CD14-positive monocyte (primary cell): ENCODE results near the gene EREG. TPM values are rescaled to one million over a fixed set of nuclear protein-coding genes. Genes with fewer than 3 reads are reported as not detected.

ENCODE experiments used
- DNase-seq, 3 donors: peaks; one replicate each; pipeline ENCODE4 v3.0.0-alpha.2; 2011 to 2022
- H2AFZ ChIP-seq: 2 replicates; pipeline ENCODE4 v1.6.0; 2012; ENCODE audit warnings: mild to moderate bottlenecking, low read depth, low read length, inconsistent platforms; ENCODE audit not compliant: insufficient read depth, poor library complexity, severe bottlenecking
- H3K27ac ChIP-seq, 2 donors: 1 replicate in 1 of 2; 2 replicates in 1 of 2; pipeline ENCODE4 v1.5.1; 2012 to 2013; ENCODE audit warnings: low read length in 2 of 2, control low read depth in 1 of 2, inconsistent platforms in 1 of 2, low read depth in 1 of 2, mild to moderate bottlenecking in 1 of 2
- H3K27me3 ChIP-seq, 2 donors: one replicate each; pipeline versions ENCODE4 v1.6.0 to v1.6.1; 2011 to 2013; ENCODE audit warnings: low read length in 2 of 2; ENCODE audit not compliant: control insufficient read depth in 2 of 2, insufficient read depth in 2 of 2
- H3K36me3 ChIP-seq, 2 donors: replicated peaks in 1 of 2; 1 replicate in 1 of 2; 2 replicates in 1 of 2; pipeline versions ENCODE4 v1.5.1 to v1.6.1; 2012 to 2013; ENCODE audit warnings: low read length in 2 of 2, control low read depth in 1 of 2, inconsistent platforms in 1 of 2, mild to moderate bottlenecking in 1 of 2; ENCODE audit not compliant: insufficient read depth in 2 of 2, control insufficient read depth in 1 of 2
- H3K4me1 ChIP-seq, 2 donors: 1 replicate in 1 of 2; 2 replicates in 1 of 2; pipeline versions ENCODE4 v1.5.1 to v1.6.1; 2012 to 2013; ENCODE audit warnings: low read length in 2 of 2, control low read depth in 1 of 2, inconsistent platforms in 1 of 2, mild to moderate bottlenecking in 1 of 2, moderate library complexity in 1 of 2; ENCODE audit not compliant: insufficient read depth in 2 of 2, control insufficient read depth in 1 of 2
- H3K4me2 ChIP-seq: replicated peaks from 2 replicates; pipeline ENCODE3; 2012; ENCODE audit warnings: low read length, moderate library complexity, mild to moderate bottlenecking; ENCODE audit not compliant: poor library complexity, severe bottlenecking; ENCODE audit errors: extremely low read depth
- H3K4me3 ChIP-seq, 3 experiments: fragments of 200-600 bp in 1 of 3; sonication (generic) in 1 of 3; replicated peaks in 1 of 3; 1 replicate in 2 of 3; 2 replicates in 1 of 3; pipeline ENCODE4 v1.5.1; 2011 to 2013; ENCODE audit warnings: low read length in 3 of 3, mild to moderate bottlenecking in 3 of 3, control low read depth in 2 of 3, low read depth in 2 of 3, inconsistent platforms in 1 of 3, moderate library complexity in 1 of 3
- H3K79me2 ChIP-seq: 2 replicates; pipeline ENCODE4 v1.6.0; 2012; ENCODE audit warnings: mild to moderate bottlenecking, control low read depth, inconsistent platforms, low read length, moderate library complexity; ENCODE audit not compliant: insufficient read depth
- H3K9ac ChIP-seq: 2 replicates; pipeline ENCODE4 v1.6.0; 2017; ENCODE audit warnings: low read length, mild to moderate bottlenecking; ENCODE audit not compliant: insufficient read depth, poor library complexity, severe bottlenecking
- H3K9me3 ChIP-seq, 2 donors: replicated peaks in 1 of 2; 1 replicate in 1 of 2; 2 replicates in 1 of 2; pipeline versions ENCODE4 v1.5.1 to v1.6.1; 2012 to 2013; ENCODE audit warnings: low read length in 2 of 2, control low read depth in 1 of 2; ENCODE audit not compliant: control insufficient read depth in 1 of 2, insufficient read depth in 1 of 2
- H4K20me1 ChIP-seq: 2 replicates; pipeline ENCODE4 v1.6.0; 2012; ENCODE audit warnings: mild to moderate bottlenecking, low read length, control low read depth, moderate library complexity; ENCODE audit not compliant: insufficient read depth
- H3K27ac Mint-ChIP-seq, 7 donors: one replicate each; pipeline ENCODE4 v1.8.0; 2020; ENCODE audit warnings: mild to moderate bottlenecking in 7 of 7, mixed read lengths in 7 of 7, moderate library complexity in 6 of 7, inconsistent platforms in 2 of 7
- H3K27me3 Mint-ChIP-seq, 3 donors: one replicate each; pipeline ENCODE4 v1.8.0; 2021 to 2022; ENCODE audit warnings: low read depth in 3 of 3, mild to moderate bottlenecking in 3 of 3, mixed read lengths in 3 of 3, moderate library complexity in 3 of 3, inconsistent platforms in 1 of 3
- H3K36me3 Mint-ChIP-seq, 2 donors: one replicate each; pipeline ENCODE4 v1.8.0; 2020; ENCODE audit warnings: mixed read lengths in 2 of 2, inconsistent platforms in 1 of 2, mild to moderate bottlenecking in 1 of 2
- H3K4me1 Mint-ChIP-seq: one replicate; pipeline ENCODE4 v1.8.0; 2020; ENCODE audit warnings: mild to moderate bottlenecking, mixed read lengths
- H3K4me3 Mint-ChIP-seq, 2 donors: one replicate each; pipeline ENCODE4 v1.8.0; 2020; ENCODE audit warnings: mild to moderate bottlenecking in 2 of 2, mixed read lengths in 2 of 2, moderate library complexity in 1 of 2
- H3K9me3 Mint-ChIP-seq, 7 donors: one replicate each; pipeline ENCODE4 v1.8.0; 2020 to 2022; ENCODE audit warnings: mixed read lengths in 7 of 7, mild to moderate bottlenecking in 6 of 7, moderate library complexity in 6 of 7, inconsistent platforms in 2 of 7
- WGBS: methylation state at CpG from one replicate; pipeline ENCODE4 v1.1.5; 2013; ENCODE audit warnings: missing lambda C conversion rate; ENCODE audit not compliant: insufficient coverage; 5-methylcytosine and 5-hydroxymethylcytosine counted together
- intact Hi-C, 2 donors: fragments of 100-400 bp; cut with micrococcal nuclease; formaldehyde crosslinking; loops; one replicate each; pipeline versions ENCODE4 v1.15.0 to v1.15.1; 2023
- polyA plus RNA-seq, 3 donors: library from polyadenylated mRNA; depleted of rRNA in 1 of 3; unstranded in 2 of 3; stranded (reverse) in 1 of 3; fragments of 300-500 nt in 2 of 3; fragments of >200 nt in 1 of 3; fragmentation: Illumina TruSeq in 2 of 3; gene quantifications; 1 replicate in 2 of 3; 2 replicates in 1 of 3; pipeline ENCODE4 v1.2.3, GENCODE V29; 2012 to 2021
- TF ChIP-seq, protein P1 (sequence below): fragments of 200-600 bp; IDR thresholded peaks from one replicate; pipeline ENCODE4 v1.8.0; 2022; ENCODE audit warnings: antibody characterized with exemption, mild to moderate bottlenecking

The EREG gene
- polyA plus RNA-seq, 3 donors: 2.7 to 17.2 (median 8.2) TPM

DNA sequence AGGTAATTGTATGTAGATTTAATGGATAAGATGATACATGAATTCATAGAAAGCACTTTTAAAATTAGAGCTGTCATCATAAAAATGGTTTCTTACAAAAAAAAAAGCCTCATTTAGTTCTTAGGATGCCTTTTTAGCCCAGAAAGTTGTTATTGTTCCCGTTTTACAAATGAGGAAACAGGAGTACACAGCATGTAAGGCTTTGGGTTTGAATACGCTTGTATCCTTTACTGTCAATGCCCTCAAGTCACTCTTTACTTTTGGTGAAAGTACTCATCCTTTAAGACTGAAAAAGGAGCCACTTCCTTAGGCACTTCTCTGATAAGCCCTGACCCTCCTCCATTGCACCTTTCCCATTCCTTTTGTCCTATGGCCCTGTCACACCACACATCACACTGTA, 4.9 kb downstream of the EREG start:
- no peaks in the 10 kb centered on the region for H3K79me2 ChIP-seq
- peaks cover 0 to 6% (median 0%) of the 10 kb centered on the region in 7 donors for H3K9me3 Mint-ChIP-seq
- H2AFZ ChIP-seq: no peak overlapping the region
- H3K4me1 Mint-ChIP-seq: peaks cover 53% of the 10 kb centered on the region
- no peak overlapping the region for H3K4me3 ChIP-seq
- H3K4me2 ChIP-seq: no peak overlapping the region
- peaks cover 1 to 3% (median 2%) of the 10 kb centered on the region in 3 donors for H3K27me3 Mint-ChIP-seq
- H4K20me1 ChIP-seq: no peaks in the 10 kb centered on the region
- no peak overlapping the region for H3K9ac ChIP-seq
- DNase-seq: peak in 2 of 3 donors; percentile 41 to 59
- 0% methylated on average over 1 of the region's 2 CpGs for WGBS
- TF ChIP-seq, protein P1, sequence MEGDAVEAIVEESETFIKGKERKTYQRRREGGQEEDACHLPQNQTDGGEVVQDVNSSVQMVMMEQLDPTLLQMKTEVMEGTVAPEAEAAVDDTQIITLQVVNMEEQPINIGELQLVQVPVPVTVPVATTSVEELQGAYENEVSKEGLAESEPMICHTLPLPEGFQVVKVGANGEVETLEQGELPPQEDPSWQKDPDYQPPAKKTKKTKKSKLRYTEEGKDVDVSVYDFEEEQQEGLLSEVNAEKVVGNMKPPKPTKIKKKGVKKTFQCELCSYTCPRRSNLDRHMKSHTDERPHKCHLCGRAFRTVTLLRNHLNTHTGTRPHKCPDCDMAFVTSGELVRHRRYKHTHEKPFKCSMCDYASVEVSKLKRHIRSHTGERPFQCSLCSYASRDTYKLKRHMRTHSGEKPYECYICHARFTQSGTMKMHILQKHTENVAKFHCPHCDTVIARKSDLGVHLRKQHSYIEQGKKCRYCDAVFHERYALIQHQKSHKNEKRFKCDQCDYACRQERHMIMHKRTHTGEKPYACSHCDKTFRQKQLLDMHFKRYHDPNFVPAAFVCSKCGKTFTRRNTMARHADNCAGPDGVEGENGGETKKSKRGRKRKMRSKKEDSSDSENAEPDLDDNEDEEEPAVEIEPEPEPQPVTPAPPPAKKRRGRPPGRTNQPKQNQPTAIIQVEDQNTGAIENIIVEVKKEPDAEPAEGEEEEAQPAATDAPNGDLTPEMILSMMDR: no peak
- intact Hi-C loops: loop anchor here (5.0 kb wide), 1 partner anchor 48 kb away; no protein-coding TSS in a partner anchor
- H3K27me3 ChIP-seq: no peaks in the 10 kb centered on the region
- H3K27ac ChIP-seq: peak overlapping the region in 1 of 2 donors; percentile 15
- H3K9me3 ChIP-seq: no peaks in the 10 kb centered on the region
- no peak overlapping the region for H3K4me3 Mint-ChIP-seq
- H3K27ac Mint-ChIP-seq: peak overlapping the region; percentile 46 to 93 (median 78)
- peaks cover 0 to 7% of the 10 kb centered on the region in 2 donors for H3K36me3 Mint-ChIP-seq
- peaks cover 36% of the 10 kb centered on the region in 2 donors for H3K4me1 ChIP-seq
- no peaks in the 10 kb centered on the region for H3K36me3 ChIP-seq

DNA sequence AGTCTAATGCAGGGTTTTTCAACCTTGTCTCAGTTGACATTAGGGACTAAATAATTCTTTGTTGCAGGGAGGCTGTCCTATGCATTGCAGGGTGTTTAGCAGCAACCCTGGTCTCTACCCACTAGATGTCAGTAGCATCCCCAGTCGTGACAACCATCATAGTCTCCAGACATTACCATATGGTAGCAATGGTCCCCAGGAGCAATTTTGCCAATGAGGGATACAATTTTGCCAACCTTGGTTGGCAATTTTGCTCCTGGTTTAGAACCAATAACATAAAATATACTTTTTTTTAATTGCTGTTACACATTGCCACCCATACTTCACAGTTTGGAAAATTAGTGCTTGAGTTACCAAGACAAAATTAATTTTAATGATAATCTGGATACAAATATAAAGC, 6.0 kb downstream of the EREG start:
- Histone ChIP-seq H2AFZ (no peak overlapping the region), H3K4me3 (no peak overlapping the region), H3K27ac (no peak overlapping the region), H3K79me2 (no peaks in the 10 kb centered on the region), H3K4me1 (peaks cover 28 to 34% of the 10 kb centered on the region in 2 donors), H3K4me2 (no peak overlapping the region), H4K20me1 (no peaks in the 10 kb centered on the region), H3K9me3 (no peaks in the 10 kb centered on the region), H3K9ac (no peak overlapping the region), H3K27me3 (no peaks in the 10 kb centered on the region), H3K36me3 (no peaks in the 10 kb centered on the region)
- intact Hi-C loops: loop anchor here in 1 of 2 donors (5.0 kb wide), 1 partner anchor 49 kb away; no protein-coding TSS in a partner anchor
- Mint-ChIP-seq H3K4me1 (peaks cover 49% of the 10 kb centered on the region), H3K9me3 (peaks cover 0 to 4% (median 0%) of the 10 kb centered on the region in 7 donors), H3K4me3 (no peak overlapping the region), H3K27me3 (peaks cover 0 to under 1% (median 0%) of the 10 kb centered on the region in 3 donors), H3K27ac (no peak overlapping the region), H3K36me3 (peaks cover 0 to 13% of the 10 kb centered on the region in 2 donors)
- WGBS: 0% methylated on average over 1 of the region's 1 CpG
- TF ChIP-seq, protein P1: peak; percentile 68
- peak in 2 of 3 donors; percentile 64 to 71 for DNase-seq
